Neutrophil (primary cell): ENCODE results near the gene RPS19.

ENCODE experiments used
- H3K27ac ChIP-seq: fragments of 200-600 bp; sonication (generic); 2 replicates; pipeline ENCODE4 v1.5.1; 2016; ENCODE audit warnings: mild to moderate bottlenecking, moderate library complexity
- H3K27me3 ChIP-seq: fragments of 200-600 bp; sonication (generic); 2 replicates; pipeline ENCODE4 v1.6.0; 2016; ENCODE audit warnings: mild to moderate bottlenecking
- H3K36me3 ChIP-seq: fragments of 200-600 bp; sonication (generic); 2 replicates; pipeline ENCODE4 v1.5.1; 2017
- H3K4me1 ChIP-seq, 2 experiments: fragments of 200-600 bp in 1 of 2; sonication (generic) in 1 of 2; 1 replicate in 1 of 2; 2 replicates in 1 of 2; pipeline versions ENCODE4 v1.5.1 to v1.6.1; 2013 to 2016; ENCODE audit warnings: low read depth in 1 of 2, low read length in 1 of 2, mild to moderate bottlenecking in 1 of 2, moderate library complexity in 1 of 2; ENCODE audit not compliant: control insufficient read depth in 1 of 2, insufficient read depth in 1 of 2
- H3K4me3 ChIP-seq, 2 experiments: fragments of 200-600 bp in 1 of 2; sonication (generic) in 1 of 2; 1 replicate in 1 of 2; 2 replicates in 1 of 2; pipeline ENCODE4 v1.5.1; 2013 to 2016; ENCODE audit warnings: low read depth in 1 of 2, low read length in 1 of 2, mild to moderate bottlenecking in 1 of 2, moderate library complexity in 1 of 2
- H3K9me3 ChIP-seq: fragments of 200-600 bp; sonication (generic); 2 replicates; pipeline ENCODE4 v1.5.1; 2016
- TF ChIP-seq, protein P1 (sequence below): fragments of 200-600 bp; sonication (generic); IDR thresholded peaks from 2 replicates; pipeline ENCODE4 v1.5.1; 2016; ENCODE audit warnings: antibody characterized with exemption

Gene RPS19

DNA sequence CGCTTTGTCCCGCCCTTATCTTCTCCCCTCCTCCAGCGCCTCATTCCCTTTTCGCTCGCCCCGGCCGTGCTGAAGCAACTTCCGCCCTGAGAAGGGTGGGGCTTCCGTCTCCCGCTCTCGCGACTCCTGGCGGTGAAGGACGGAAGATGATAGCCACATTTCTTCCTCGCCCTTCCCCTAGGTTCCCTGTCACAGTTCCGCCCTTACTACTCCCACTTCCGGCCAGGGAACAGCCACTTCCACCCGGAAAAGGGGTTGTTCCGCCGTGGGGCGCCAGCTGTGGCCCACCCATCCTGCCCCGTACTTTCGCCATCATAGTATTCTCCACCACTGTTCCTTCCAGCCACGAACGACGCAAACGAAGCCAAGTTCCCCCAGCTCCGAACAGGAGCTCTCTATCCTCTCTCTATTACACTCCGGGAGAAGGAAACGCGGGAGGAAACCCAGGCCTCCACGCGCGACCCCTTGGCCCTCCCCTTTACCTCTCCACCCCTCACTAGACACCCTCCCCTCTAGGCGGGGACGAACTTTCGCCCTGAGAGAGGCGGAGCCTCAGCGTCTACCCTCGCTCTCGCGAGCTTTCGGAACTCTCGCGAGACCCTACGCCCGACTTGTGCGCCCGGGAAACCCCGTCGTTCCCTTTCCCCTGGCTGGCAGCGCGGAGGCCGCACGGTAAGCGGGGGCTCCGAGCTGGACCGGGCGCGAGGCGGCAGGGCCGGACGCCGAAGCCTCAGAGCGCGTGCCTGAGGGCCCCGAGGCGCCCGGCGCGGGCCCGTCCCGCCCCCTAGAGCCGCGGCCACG lies at the start of gene RPS19:
Gene RPS19 (plus strand): TSS at position 638 of the 801 bp plus-strand sequence. CDS start 520 bp downstream, outside the sequence.
- Histone ChIP-seq H3K4me1 (peaks cover 25 to 26% of the 10 kb centered on the region in 2 experiments), H3K27ac (peak within 1 kb of the TSS; percentile 99), H3K9me3 (no peaks in the 10 kb centered on the region), H3K36me3 (peaks cover 13% of the 10 kb centered on the region), H3K4me3 (peak within 1 kb of the TSS; percentile 94 to 96), H3K27me3 (no peaks in the 10 kb centered on the region)
- TF ChIP-seq, protein P1, sequence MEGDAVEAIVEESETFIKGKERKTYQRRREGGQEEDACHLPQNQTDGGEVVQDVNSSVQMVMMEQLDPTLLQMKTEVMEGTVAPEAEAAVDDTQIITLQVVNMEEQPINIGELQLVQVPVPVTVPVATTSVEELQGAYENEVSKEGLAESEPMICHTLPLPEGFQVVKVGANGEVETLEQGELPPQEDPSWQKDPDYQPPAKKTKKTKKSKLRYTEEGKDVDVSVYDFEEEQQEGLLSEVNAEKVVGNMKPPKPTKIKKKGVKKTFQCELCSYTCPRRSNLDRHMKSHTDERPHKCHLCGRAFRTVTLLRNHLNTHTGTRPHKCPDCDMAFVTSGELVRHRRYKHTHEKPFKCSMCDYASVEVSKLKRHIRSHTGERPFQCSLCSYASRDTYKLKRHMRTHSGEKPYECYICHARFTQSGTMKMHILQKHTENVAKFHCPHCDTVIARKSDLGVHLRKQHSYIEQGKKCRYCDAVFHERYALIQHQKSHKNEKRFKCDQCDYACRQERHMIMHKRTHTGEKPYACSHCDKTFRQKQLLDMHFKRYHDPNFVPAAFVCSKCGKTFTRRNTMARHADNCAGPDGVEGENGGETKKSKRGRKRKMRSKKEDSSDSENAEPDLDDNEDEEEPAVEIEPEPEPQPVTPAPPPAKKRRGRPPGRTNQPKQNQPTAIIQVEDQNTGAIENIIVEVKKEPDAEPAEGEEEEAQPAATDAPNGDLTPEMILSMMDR = peak; percentile 90

DNA sequence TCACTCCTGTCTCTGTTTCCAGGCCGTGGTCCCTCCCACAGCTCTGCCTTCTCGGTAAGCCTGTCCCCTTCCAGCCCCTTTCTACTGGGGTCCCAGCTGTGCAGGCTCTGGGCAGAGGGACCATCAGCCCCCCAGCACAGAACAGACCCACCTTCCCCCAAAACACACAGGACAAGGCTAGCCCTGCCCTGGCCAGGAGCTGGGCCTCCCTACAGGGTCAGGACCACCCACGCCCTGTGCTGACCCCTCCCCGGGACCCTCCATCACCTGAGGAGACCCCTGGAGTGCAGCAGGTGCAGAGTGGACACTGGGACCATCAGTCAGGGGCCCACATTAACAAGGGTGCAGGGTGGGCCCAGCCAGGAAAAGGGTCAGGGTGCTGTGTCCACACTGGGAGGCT lies 49.8 kb upstream of the RPS19 start:
- H3K27me3 ChIP-seq = no peaks in the 10 kb centered on the region

DNA sequence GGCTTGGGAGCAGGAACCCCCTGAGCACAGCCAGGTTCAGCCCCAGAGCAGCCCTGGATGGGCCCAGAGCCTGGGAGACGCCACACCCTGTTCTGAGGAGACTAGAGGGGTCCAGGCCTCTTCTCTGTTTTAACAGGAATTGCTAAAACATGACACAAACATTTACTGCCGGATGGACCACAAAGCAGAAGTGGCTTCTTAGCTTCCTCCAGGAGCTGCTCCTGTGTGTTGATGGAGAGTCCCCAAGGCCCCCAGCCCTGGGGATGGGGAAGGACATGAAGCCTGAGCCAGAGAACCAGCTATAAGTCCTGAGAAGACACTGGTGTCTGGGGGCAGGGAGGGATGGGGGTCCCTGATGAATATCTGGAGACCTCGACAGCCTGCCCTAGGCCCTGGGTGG lies 49.0 kb upstream of the RPS19 start:
- TF ChIP-seq, protein P1 = peak; percentile 41

More for the DNA sequence above, 49.8 kb upstream of the RPS19 start:
- TF ChIP-seq, protein P1 = no peak
- H3K4me3 ChIP-seq = peak overlapping the region; percentile 53 to 54
- peaks cover 75% of the 10 kb centered on the region for H3K36me3 ChIP-seq
- peaks cover 87 to 98% of the 10 kb centered on the region in 2 experiments for H3K4me1 ChIP-seq
- no peaks in the 10 kb centered on the region for H3K9me3 ChIP-seq
- H3K27ac ChIP-seq = peak overlapping the region; percentile 100

DNA sequence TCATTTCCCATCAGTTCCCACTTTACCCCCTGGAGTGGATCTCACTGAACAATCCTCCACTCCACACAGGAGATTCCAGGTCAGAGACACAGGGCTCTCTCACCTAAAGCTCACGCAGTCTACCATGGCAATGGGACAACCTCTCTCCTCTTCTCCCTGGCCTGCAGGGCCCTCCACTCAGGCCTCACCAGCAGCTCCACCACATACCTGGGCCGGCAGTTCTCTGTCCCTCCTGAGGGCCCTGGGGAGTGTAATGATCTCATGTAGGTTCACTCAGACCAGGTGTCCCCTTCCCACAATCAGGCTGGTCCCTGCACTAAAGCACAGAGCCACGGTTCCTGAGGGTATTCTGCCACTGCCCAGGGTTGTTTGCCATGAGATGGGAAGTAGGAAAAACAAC lies 48.1 kb upstream of the RPS19 start:
- no peaks in the 10 kb centered on the region for H3K9me3 ChIP-seq
- peak overlapping the region; percentile 53 to 54 for H3K4me3 ChIP-seq
- peaks cover 60% of the 10 kb centered on the region for H3K36me3 ChIP-seq
- H3K27ac ChIP-seq = peak overlapping the region; percentile 100
- H3K27me3 ChIP-seq = no peaks in the 10 kb centered on the region
- peaks cover 71 to 81% of the 10 kb centered on the region in 2 experiments for H3K4me1 ChIP-seq
- TF ChIP-seq, protein P1 = no peak

More for the DNA sequence above, 49.0 kb upstream of the RPS19 start:
- peaks cover 68% of the 10 kb centered on the region for H3K36me3 ChIP-seq
- peaks cover 80 to 90% of the 10 kb centered on the region in 2 experiments for H3K4me1 ChIP-seq
- peak overlapping the region; percentile 53 to 54 for H3K4me3 ChIP-seq
- H3K27me3 ChIP-seq = no peaks in the 10 kb centered on the region
- peak overlapping the region; percentile 100 for H3K27ac ChIP-seq
- no peaks in the 10 kb centered on the region for H3K9me3 ChIP-seq

DNA sequence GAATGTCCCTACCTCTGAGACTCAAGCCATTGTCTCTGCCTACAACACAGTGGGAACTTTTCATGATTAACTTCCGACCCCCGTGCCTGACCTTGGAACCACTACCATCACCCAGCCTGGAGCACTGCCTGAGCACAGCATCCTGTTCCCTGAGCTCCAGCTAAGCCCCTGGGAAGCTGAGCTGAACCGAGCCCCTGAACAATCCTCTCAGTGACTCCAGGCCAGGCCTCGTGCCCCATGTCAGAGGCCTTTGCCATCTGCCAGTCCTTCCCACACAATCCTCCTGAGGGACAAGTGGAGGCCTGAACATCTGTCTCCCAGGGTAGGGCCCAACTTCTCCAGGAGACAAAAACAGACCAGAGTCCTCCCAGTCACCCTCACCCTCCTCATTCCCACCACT lies 46.1 kb upstream of the RPS19 start:
- TF ChIP-seq, protein P1 = no peak
- H3K36me3 ChIP-seq = peaks cover 42% of the 10 kb centered on the region
- H3K4me1 ChIP-seq = peaks cover 55 to 65% of the 10 kb centered on the region in 2 experiments
- no peaks in the 10 kb centered on the region for H3K9me3 ChIP-seq
- peak overlapping the region; percentile 100 for H3K27ac ChIP-seq
- H3K27me3 ChIP-seq = no peaks in the 10 kb centered on the region
- no peak overlapping the region for H3K4me3 ChIP-seq
